Measurements from ENCODE around the gene PRRT1B.
A peak's percentile ranks its signal among the peaks of the same experiment; 100 is the strongest.

Gene PRRT1B

DNA sequence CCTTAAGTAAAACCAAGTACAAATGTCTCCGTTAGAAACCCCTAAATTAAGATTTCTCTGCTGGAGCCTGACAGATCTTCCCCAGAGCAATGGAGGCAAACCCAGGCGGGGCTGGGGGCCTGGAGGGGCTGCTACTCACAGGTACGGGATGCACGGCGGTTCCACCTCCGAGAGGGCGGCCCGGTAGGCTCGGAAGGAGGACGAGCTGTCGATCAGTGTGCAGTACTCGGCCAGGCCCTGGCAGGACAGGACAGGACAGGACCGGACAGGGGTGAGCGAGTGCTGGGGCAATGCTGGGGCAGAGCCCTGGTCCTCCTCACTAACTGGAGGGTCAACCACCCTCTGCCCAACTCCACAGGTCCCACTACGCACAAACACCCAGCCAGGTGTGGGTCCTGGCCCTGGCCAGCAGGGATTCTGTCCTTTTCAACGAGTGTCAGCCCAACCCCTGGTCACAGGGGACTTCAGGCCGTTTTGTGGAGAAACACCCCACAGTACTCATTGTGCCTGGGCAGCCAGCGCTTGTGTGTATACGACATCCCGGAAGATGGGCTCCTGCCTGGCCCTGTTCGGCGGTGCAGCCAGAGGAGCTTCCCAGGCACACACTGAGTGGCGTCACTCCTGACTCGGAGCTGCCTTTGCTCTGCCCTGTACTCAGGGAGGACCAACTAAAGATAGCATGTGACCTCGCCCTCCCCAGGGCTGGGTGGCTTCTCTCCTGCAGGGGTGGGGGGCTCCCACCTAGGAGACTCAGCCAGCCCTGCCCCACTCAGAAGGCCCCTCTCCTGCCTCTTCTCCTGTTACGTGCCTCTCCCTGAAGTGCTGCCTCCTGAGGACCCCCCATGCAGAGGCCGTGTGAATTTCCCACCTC, 37.4 kb downstream of the PRRT1B start:
- no peak for DNase-seq

DNA sequence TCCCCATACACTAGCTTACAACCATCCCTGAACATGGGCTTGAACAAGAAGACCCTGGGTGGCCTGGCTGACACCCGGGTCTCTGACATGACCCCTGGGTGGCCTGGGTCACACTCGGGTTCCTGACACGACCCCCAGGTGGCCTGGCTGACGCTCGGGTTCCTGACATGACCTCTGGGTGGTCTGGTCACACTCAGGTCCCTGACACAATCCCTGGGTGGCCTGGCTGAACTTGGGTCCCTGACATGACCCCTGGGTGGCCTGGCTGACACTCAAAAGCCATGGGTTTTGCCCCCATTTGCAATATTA, 38.0 kb downstream of the PRRT1B start:
- DNase-seq = no peak

DNA sequence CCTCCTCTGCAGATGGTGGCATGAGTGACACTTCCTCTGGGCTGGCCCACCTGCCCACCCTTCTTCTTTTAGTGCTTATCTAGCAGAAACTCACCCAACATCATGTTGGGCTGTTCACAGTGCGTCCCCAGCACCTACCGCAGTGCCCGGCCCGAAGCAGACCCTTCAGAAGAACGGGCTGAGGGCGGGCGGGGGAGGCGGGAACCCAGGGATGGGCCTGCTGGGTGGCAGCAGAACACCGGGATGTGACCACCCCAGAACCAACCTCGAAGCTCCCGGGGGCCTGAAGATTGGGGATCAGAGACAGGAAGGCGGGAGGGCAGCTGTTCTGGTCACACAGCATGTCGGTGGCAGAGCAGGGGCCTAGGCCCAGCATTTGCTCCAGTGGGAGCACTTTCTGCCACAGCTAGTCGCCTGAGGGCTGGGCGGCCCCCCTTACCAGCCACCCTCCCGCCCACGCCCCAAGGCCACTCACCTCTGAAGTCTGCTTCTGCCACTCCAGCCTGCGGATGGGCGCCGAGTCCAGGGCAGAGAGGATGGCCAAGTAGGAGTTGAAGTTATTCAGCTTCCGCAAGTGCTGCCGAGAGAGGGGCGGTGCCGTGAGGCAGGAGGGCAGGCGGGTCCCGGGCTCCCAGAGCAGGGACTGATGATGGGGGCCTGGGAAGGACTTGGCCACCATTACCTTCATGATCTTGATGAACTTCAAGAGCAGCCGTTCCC, 38.7 kb downstream of the PRRT1B start:
- no peak for DNase-seq

DNA sequence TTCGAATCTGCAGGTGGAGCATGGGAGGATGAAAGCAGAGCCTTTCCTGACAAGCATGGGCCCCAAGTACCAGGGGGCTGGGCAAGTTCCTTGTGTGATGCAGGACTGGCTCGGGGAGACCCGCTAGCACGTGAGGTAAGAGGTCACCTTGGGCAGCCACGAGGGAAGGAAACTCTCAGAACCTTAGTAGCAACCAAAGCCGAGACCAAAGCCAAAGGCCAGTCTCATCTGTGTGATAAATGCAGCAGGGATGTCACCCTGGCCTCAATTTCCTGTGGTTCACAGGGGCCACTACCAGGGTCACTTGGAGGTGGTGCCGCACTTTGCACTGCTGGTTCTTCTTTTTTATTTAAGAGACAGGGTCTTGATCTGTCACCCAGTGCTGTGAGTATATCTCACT, 39.5 kb downstream of the PRRT1B start:
- DNase-seq = no peak

DNA sequence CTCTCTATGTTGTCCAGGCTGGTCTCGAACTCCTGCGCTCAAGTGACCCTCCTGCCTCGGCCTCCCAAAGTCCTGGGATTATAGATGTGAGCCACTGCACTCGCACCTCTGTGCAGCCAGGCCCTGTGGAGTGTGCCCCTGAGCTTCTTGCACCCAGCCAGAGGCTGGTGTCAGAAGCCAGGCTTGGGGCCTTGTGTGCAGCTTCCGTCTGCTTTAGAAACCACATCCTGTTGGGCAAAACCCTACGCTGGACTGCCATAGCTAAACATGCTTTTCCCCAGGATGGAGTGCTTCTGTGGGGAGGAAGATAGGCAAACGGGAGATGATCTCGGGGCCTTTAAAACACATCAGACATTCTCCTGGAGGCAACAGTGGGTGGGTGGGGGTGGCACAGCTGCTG, 40.1 kb downstream of the PRRT1B start:
- no peak for DNase-seq

DNA sequence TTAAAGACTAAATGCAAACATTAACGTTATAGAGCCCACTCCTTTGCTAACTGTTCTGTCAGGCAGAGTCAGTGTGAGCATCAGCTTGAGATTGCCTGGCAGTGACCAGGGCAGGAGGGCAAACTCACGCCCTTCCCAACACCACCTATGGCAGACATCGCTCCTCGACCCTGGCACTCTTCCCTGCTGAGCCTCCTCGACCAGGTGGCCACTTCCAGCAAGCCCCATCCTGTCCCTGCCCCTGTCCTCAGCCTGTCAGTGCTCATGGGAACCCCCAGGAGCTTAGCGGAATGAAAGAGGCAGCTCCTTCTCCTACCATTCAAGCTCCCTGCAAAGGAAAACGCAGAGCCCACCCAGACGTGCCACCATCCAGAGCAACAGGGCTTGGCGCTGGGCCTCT, 42.0 kb downstream of the PRRT1B start:
- no peak for DNase-seq

DNA sequence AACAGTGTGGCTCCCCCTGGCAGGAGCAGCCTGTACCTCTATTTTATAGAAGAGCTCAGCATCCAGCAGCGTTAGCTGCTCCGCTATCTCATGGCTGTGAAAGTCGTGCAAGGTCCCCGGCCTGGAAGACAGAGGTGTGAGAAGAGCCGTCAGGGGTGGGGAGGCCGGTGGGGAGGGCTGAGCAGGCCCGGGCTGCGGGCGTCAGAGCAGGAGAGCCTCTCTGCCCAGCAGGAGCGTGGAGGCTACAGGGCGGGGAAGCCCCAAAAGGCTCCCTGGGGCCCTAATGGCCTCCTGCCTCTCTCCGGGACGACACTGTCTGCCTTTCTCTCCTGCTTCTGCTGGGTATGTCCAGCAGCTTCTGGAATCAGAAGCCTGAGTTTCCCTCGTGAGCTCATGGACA, 42.6 kb downstream of the PRRT1B start:
- DNase-seq = no peak

DNA sequence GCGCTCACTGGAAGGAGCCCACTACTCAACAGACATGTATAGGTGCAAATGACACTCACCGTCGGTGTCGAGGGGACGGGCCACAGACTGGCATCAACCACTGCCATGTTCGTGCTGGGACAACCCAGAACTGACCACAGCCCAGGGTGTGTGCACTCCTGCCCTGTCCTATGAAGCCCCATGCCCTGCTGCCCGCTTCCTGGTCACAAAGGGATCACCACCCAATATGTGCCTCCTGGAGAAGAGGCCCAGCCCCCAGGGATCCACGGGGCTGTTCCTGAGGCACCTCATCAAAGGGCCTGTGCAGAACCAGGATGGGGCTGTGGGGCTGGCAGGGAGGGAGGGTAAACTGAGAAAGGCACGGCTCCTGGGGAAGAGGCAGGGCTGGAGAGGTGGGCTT, 43.1 kb downstream of the PRRT1B start:
- no peak for DNase-seq

DNA sequence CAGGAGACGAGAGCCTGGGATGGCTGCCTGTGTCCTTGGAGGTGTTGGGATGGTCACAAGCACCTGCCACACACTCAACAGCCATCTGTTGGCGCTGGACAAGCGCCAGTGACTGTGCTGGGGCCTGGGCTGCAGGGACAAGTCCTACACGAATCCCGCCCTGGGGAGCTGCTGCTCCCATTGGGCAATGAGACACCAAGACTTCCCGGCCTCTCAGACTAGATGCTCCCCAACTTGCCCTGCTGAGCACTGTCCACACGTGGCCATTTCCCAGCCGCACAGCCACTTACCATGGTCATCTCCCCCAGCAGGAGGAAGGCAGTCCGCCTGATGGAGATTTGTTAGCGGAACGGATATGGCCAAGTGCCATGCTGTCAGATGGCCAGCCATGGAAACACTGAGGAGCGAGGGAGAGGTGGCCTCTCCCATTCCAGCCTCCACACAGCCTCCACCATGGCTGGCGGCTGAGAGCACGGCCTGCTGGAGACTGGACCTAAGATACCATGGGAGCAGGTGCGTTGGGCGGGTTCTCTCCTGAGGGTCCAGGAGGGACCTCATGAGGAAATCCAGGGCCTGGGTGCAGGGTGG, 43.9 kb downstream of the PRRT1B start:
- no peak for DNase-seq

DNA sequence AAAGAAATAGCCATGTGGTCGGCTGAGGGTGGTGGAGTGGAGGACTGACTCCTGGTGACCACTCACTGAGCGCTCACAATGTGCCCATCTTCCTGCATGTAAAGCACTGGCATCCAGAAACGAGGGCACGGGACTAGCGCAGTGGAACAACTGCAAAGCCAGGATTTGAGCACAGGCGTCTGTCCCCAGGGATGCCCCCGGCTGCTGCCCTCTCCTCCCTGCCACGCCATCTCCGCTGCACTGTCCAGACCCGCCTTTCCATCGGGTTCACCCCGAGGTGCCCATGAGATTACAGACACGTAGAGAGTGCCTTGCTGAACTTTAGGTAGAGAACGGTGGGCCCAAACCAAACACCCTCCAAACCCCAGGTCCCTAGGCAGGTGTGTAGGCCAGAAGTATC, 44.7 kb downstream of the PRRT1B start:
- no peak for DNase-seq

DNA sequence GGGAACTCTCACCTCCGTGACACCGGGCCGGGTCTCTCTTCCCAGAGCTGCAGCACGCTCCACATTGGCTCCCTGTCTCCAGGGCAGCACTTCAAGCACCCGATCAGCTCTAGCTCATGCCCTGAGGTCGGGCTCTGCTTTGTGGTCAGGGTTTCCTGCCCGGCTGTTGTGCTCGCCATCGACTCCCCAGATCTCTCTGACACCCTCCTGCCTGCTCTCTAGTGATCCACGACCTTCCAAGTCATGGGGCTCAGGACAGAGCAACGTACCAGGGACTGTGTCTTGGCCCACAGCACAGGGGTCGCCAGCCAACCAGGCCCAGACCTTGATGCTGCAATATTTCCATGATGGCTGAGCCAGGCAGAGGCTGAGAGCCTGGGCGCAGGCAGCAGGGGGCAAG, 45.1 kb downstream of the PRRT1B start:
- DNase-seq = no peak

DNA sequence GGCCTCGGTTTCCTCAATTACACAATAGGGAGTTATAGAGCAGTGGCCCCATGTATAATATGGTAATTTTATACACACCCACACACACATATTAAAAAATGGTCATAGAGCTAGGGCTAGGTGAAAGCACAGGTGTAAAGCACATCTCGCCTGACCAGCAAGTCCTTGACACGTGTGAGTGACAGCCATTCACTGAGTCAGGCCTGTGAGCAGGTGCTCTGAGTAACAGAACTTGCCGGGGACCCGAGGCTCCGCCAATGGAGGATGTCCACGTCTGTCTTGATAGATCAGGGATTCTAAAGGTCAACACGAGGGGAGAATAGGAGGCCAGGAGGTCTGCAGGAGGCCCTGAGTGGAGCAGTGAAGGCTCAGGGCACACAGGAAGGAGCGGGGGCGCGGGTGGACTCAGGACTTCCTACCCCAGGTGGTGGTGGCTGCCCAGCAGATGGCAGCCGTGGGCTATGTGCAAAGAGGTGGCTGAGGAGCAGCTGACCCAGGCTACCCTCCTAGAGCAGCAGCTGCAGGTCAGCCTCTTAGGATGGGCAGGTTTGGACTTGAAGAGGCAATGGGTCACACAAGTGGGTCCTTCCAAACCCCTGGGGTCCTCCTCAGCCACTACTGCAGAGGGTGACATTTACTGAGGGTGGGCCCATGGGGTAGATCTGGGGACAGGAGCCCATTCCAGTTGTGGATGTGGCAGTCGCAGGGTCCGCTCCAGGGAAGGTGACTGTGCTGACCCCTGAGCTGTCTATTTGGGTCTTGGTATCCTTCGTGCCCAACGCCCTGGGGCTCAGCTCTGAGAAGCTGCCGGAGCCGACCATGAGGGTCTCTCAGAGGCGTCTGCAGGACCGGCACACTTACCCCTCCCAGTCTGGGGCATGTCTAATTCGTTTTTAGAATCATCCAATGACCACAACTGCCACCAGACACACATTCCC, 45.9 kb downstream of the PRRT1B start:
- DNase-seq = peak; percentile 19

DNA sequence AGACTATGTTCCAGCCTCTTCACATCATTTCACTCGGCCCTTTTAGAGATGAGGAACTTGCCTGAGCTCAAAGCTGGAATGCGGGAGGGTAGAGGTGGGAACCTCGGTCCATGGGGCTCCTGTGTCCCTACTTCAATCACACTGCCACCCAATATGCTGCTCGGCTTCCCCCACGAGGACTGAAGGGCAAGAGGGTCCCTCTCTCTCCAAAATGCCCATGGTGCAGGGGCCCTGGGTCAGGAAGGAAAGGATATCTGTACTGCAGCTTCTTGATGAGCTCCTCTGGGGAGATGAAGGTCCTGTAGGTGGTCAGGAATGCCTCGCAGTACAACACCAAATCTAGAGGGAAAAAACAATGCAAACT, 46.5 kb downstream of the PRRT1B start:
- DNase-seq = no peak

DNA sequence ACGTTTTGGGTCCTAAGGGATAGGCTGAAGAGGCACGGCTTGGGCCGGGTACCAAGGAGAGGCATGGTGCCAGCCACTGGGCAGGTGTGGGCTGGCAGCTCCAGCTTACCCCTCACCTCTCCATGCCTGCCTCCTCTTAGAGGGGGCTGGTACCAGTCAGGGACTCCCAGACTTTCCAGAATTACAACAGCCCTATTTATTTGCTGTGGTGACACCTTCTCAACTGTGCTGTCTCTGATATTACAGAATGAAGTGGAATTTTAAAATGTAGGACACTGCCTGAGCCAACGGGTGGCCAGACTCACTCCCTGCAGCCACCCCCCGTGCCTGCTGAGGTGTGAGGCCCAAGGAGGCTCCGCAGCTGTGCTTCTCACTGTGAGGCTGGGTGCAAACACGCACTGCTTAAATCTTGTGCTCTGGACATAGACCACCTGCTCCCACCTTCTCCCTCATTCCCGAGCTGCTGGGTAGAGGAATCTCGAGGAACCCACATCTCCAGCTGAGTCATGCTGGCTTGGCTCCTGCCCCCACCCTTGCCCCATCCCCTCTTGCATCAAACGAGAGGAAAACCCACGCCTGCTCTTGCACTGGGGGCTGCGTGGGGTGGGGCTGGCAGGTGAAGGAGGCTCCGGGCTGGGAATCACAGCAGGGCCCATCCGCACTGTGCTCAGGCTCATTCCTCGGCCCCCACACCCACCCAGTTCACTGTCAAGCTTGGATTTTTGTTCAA, 47.9 kb downstream of the PRRT1B start:
- DNase-seq = no peak

DNA sequence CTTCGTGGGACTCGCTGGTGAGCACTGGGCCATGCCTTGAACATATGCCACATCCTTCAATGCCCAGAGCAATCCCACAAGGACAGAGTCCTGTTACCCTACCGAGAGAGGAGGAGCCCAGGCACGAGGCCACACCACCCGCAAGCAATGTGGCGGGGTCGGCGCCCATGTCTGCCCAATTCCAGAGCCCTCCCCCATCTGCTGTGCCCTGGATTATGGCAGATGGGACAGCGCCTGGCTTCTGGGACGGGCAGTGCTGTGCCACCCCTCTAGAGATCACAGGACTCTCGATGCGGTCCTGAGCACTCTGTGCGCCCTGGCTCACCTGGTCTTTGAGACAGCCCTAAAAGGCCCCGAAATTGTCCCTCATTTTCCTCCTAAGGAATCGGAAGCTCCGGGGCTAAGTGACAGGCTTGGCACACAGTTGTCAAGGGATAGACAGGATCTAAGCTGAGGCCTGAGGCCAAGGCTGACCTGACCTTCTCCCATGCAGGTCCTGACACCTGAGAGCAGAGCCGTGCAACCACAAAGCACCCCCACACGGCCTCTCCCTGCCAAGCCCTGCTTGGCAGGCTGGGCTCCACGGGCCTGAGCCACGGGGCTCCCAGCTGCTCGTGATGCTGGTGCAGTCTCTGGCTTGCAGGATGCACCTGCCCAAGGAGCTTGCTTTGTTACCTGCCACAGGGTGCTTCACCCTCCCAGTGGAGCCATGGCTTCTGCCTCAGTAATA, 48.8 kb downstream of the PRRT1B start:
- no peak for DNase-seq

DNA sequence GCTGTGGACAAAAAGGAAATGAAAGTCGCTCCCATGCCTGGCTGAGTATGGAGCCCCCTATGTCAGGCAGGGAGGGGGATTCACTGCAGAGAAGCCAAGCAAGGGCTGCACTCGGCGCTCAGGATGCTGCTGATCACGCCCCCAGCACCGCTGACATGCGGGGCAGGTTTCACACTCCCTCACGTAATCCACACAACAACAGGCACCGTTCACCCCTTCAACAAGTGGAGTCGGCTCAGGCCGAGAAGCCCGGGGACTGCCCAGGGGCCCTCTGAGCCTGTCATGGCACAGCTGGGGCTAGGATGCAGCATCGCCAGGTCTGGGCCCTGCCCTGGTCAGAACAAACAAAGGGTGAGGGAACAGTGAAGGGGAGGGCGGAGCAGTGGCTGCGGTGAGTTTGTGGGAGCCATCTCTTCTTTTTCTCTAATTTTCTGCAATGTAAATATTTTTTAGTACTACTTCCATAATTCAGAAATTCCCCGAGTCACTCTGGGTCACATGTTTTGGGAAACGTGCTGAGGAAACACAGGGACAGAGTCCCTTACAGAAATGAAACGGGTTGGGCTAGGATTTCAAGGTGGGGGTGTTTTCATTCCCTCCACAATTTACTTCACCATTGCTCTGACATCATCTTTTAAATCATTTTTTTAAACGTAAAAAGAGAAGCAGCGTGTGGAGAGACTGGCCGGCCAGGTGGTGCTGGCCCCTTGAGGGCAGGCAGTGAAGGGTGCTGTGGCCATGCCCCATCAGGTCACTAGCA, 49.8 kb downstream of the PRRT1B start:
- DNase-seq = no peak

DNA sequence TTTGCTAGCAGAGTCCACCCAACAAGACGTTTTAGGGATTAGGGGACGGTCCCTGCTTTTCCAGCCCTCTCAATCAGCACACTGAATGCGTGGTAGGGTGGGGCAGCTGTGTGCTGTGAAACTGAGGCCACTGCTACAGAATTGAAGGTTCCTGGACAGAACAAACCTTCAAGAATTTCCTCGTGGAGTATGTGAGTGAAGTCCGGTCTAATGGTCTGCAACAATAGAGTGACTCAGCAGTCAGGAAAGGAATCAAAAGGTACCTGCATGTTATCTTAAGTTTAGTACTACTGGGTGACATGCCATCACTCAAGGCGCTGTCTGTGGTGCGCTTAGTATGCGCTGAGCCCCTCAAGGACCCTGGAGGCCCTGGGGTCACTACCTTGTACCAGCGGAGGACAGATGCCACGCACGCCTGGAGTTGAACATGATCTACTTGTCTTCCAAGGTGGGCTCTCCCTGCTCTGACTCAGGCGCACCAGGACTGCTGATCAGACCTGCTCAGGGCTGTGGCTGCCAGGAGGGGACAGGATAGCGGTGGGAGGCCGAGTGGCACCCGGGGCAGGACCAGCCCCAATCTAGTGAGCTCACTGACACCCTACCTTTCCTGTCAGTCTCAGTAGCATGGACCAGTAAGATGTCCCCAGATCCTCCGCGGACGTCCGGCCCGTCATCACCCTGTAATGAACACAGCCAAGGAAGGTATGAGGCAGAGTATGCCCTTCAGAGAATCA, 50.5 kb downstream of the PRRT1B start:
- no peak for DNase-seq

DNA sequence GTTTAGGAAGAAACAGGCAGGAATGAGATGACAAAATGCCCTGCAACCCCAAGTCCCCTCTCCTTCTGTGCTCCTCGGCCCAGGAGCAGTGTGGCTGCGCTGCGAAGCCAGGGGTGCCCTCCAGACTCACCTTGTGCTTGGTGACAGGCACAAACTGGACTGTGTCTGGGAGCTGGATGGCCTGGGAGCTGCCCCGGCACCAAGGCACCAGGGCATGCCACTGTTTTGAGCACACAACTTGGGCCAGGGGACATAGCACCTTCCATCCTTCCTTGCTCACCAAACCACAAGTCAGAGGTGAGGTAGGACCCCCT, 51.1 kb downstream of the PRRT1B start:
- no peak for DNase-seq

DNA sequence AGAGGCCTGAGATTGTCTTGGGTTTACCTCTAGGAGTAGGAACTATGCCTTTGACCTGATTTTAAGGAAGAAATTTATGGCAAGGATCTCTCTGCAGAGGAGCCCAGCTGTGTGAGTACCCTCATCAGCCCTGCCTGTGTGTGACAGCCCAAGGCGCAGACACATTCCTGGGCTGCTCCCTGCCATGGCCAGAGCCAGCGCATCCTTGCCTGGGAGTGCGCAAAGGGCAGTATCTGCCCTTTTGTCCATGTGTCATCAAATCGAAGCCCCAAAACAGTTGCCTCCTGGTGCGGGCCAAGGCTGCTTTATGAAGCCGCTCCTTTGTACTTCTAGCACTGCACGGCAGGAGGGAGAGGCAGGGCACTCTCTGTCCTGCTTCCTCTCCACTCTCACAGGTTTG, 51.9 kb downstream of the PRRT1B start:
- no peak for DNase-seq

DNA sequence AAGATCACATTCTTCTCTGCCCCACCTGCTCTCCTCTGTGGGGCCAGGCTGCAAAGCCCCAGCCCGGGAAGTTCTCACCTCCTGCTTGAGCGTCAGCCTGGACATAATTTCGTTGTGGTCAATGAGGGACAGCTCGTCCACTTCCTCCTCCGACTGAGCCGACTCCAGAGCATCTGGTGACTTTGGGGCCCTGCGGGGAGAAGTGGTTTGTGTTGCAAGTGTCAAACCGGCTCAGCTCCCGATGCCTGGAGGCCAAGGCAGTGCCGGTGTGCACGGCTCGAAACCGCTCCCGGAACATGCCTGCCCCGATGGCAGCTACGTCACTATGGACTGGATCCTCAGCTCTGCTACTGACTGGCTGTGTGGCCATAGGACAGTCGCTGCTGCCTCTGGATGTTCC, 52.8 kb downstream of the PRRT1B start:
- no peak for DNase-seq
